K562 (cell line): Measurements from ENCODE around the gene GJC2. TPM values are rescaled to one million over a fixed set of nuclear protein-coding genes. Genes with fewer than 3 reads are reported as not detected.

Experiments used
- ATAC-seq: fragments of 200-7000 bp; cut with Tn5 transposase; 3 replicates; pipeline ENCODE4 v1.9.1; 2020; ENCODE audit warnings: moderate library complexity
- BruUV-seq: library from RNA; stranded (reverse); fragments of 400-500 nt; replicated peaks from 2 replicates; lab custom pipeline; 2021; lab: Mats Ljungman, UMichigan
- CTCF ChIA-PET: fragments of 300-600 bp; formaldehyde crosslinking; extraction: SDS; loops from one replicate; lab custom pipeline; 2021; ENCODE audit warnings: low intra/inter-chr PET ratio; lab: Yijun Ruan, JAX
- POLR2A ChIA-PET: fragments of 300-600, 350-650 bp; sonication (Branson Sonifier 250); formaldehyde crosslinking; extraction: SDS; loops from one replicate; lab custom pipeline; 2021; ENCODE audit warnings: antibody characterized with exemption, inconsistent platforms; lab: Yijun Ruan, JAX
- DNase-seq, 4 experiments: peaks; one replicate each; pipeline versions ENCODE4 v3.0.0 to v3.0.0-alpha.2; 2011 to 2018; ENCODE audit warnings: low spot score in 3 of 4, mixed read lengths in 3 of 4; ENCODE audit errors: extremely low read depth in 1 of 4
- FAIRE-seq: peaks from 2 replicates; lab custom pipeline; 2011; peaks lifted over from hg19 to GRCh38; lab: Jason Lieb, UNC
- H2AFZ ChIP-seq: 2 replicates; pipeline ENCODE4 v1.6.0; 2011; ENCODE audit warnings: low read depth, low read length, control low read depth, inconsistent platforms
- H3K27ac ChIP-seq: fragments of 200-600 bp; 3 replicates; pipeline ENCODE4 v1.8.0; 2011; ENCODE audit warnings: low read depth, mild to moderate bottlenecking, control low read depth, inconsistent platforms, low read length, moderate library complexity, mixed read lengths; ENCODE audit errors: extremely low read depth
- H3K27me3 ChIP-seq, 2 experiments: fragments of 300-600 bp in 1 of 2; 2 replicates in 1 of 2; 3 replicates in 1 of 2; pipeline versions ENCODE4 v1.6.0 to v1.8.0; 2011; ENCODE audit warnings: inconsistent platforms in 2 of 2, low read length in 2 of 2, mild to moderate bottlenecking in 1 of 2, mixed read lengths in 1 of 2, moderate library complexity in 1 of 2; ENCODE audit not compliant: control insufficient read depth in 2 of 2, insufficient read depth in 2 of 2
- H3K36me3 ChIP-seq: fragments of 300-600 bp; 3 replicates; pipeline ENCODE4 v1.8.0; 2011; ENCODE audit warnings: mild to moderate bottlenecking, low read length, inconsistent platforms; ENCODE audit not compliant: control insufficient read depth, insufficient read depth
- H3K4me1 ChIP-seq, 2 experiments: fragments of 200-600 bp in 1 of 2; replicated peaks in 1 of 2; 2 replicates in 1 of 2; 3 replicates in 1 of 2; pipeline versions ENCODE4 v1.5.1 to v1.8.0; 2011; ENCODE audit warnings: inconsistent platforms in 2 of 2, low read length in 2 of 2, mild to moderate bottlenecking in 1 of 2, mixed read lengths in 1 of 2, moderate library complexity in 1 of 2; ENCODE audit not compliant: control insufficient read depth in 2 of 2, insufficient read depth in 2 of 2
- H3K4me2 ChIP-seq: 2 replicates; pipeline ENCODE4 v1.6.1; 2011; ENCODE audit warnings: low read length, control low read depth, inconsistent platforms, mixed read lengths; ENCODE audit not compliant: insufficient read depth
- H3K4me3 ChIP-seq: fragments of 200-600 bp; sonication (generic), shearing (Covaris generic); 2 replicates; pipeline ENCODE4 v1.5.1; 2016; ENCODE audit warnings: control low read depth, inconsistent platforms
- H3K79me2 ChIP-seq: fragments of 200-600 bp; 3 replicates; pipeline ENCODE4 v1.8.0; 2011; ENCODE audit warnings: low read length, inconsistent platforms; ENCODE audit not compliant: control insufficient read depth, insufficient read depth
- H3K9ac ChIP-seq, 2 experiments: 2 replicates each; pipeline versions ENCODE4 v1.6.0 to v1.6.1; 2011; ENCODE audit warnings: low read depth in 2 of 2, low read length in 2 of 2, control low read depth in 1 of 2, inconsistent platforms in 1 of 2, mild to moderate bottlenecking in 1 of 2, mixed read lengths in 1 of 2; ENCODE audit not compliant: insufficient read depth in 1 of 2
- H3K9me1 ChIP-seq: one replicate; pipeline ENCODE4 v1.6.0; 2011; ENCODE audit warnings: inconsistent platforms, mild to moderate bottlenecking, low read length, moderate library complexity; ENCODE audit not compliant: control insufficient read depth, insufficient read depth
- H3K9me3 ChIP-seq: replicated peaks from 2 replicates; pipeline ENCODE4 v1.5.1; 2011; ENCODE audit warnings: low read depth, low read length, inconsistent platforms; ENCODE audit not compliant: control insufficient read depth, insufficient read depth
- H4K20me1 ChIP-seq: replicated peaks from 2 replicates; pipeline ENCODE4 v1.6.1; 2011; ENCODE audit warnings: low read length, inconsistent platforms, mixed read lengths; ENCODE audit not compliant: control insufficient read depth, insufficient read depth
- DMBX1 ChIP-seq: fragments of 250-450 bp; sonication (Bioruptor Pico); IDR thresholded peaks from 2 replicates; pipeline ENCODE4 v1.8.0; 2022; ENCODE audit warnings: inconsistent platforms, mild to moderate bottlenecking, moderate library complexity, borderline replicate concordance
- DNMT1 ChIP-seq: fragments of 450-650 bp; IDR thresholded peaks from 2 replicates; pipeline ENCODE4 v1.6.1; 2016; ENCODE audit warnings: antibody characterized with exemption, mild to moderate bottlenecking
- ETS2 ChIP-seq: IDR thresholded peaks from 2 replicates; pipeline ENCODE4 v1.6.1; 2016; ENCODE audit warnings: borderline replicate concordance, missing genetic modification characterization, mild to moderate bottlenecking, moderate library complexity, missing compliant biosample characterization; ENCODE audit not compliant: poor library complexity, severe bottlenecking
- GABPA ChIP-seq: fragments of 200-800 bp; sonication (Bioruptor generic); conservative IDR thresholded peaks from 2 replicates; pipeline ENCODE4 v1.6.1; 2016; ENCODE audit warnings: low read depth, missing genetic modification characterization, missing compliant biosample characterization
- KAT7 ChIP-seq: sonication (generic); formaldehyde crosslinking; IDR thresholded peaks from 2 replicates; pipeline ENCODE4 v1.8.0; 2022; ENCODE audit warnings: missing genetic modification reagents, mild to moderate bottlenecking, borderline replicate concordance
- MCM3 ChIP-seq: fragments of 450-650 bp; IDR thresholded peaks from 2 replicates; pipeline ENCODE4 v1.6.1; 2016
- MTA1 ChIP-seq: fragments of 450-650 bp; IDR thresholded peaks from 2 replicates; pipeline ENCODE4 v1.6.1; 2017; ENCODE audit warnings: borderline replicate concordance
- NFYB ChIP-seq: IDR thresholded peaks from 2 replicates; pipeline ENCODE4 v1.6.1; 2011; ENCODE audit warnings: mild to moderate bottlenecking, moderate library complexity; ENCODE audit not compliant: insufficient read length; ENCODE audit errors: extremely low read depth
- NUFIP1 ChIP-seq: fragments of 450-650 bp; IDR thresholded peaks from 2 replicates; pipeline ENCODE4 v1.6.1; 2018; ENCODE audit not compliant: partially characterized antibody
- SMARCA5 ChIP-seq: fragments of 450-650 bp; IDR thresholded peaks from 2 replicates; pipeline ENCODE4 v1.6.1; 2016
- TAF7 ChIP-seq: fragments of 450-650 bp; IDR thresholded peaks from 2 replicates; pipeline ENCODE4 v1.6.1; 2016; ENCODE audit warnings: missing genetic modification characterization, missing compliant biosample characterization
- XRCC5 ChIP-seq: fragments of 200-400 bp; formaldehyde crosslinking; IDR thresholded peaks from 2 replicates; pipeline ENCODE4 v1.6.1; 2017; ENCODE audit warnings: low read depth, mild to moderate bottlenecking, low read length
- ZNF263 ChIP-seq: sonication (generic); formaldehyde crosslinking; IDR thresholded peaks from 2 replicates; pipeline ENCODE4 v1.8.0; 2022; ENCODE audit warnings: mild to moderate bottlenecking, missing genetic modification reagents, borderline replicate concordance
- ZNF398 ChIP-seq: fragments of 250-450 bp; sonication (Bioruptor Pico); IDR thresholded peaks from 2 replicates; pipeline ENCODE4 v1.8.0; 2021; ENCODE audit warnings: moderate library complexity, mild to moderate bottlenecking, inconsistent platforms
- ZNF431 ChIP-seq: sonication (generic); formaldehyde crosslinking; IDR thresholded peaks from 2 replicates; pipeline ENCODE4 v1.8.0; 2022; ENCODE audit warnings: mild to moderate bottlenecking, missing genetic modification reagents
- WGBS: fragments of 100-300 bp; shearing (Covaris generic); methylation state at CpG from one replicate; pipeline ENCODE4 v1.1.6; 2016; ENCODE audit warnings: low coverage, mixed read lengths; ENCODE audit not compliant: insufficient coverage; ENCODE audit errors: missing lambda C conversion rate; 5-methylcytosine and 5-hydroxymethylcytosine counted together
- in situ Hi-C: fragments of 300-500 bp; cut with MboI; formaldehyde crosslinking; loops from 4 replicates; pipeline ENCODE4 v1.15.0; 2018; ENCODE audit warnings: inconsistent platforms, mixed read lengths
- intact Hi-C: fragments of 100-400 bp; cut with micrococcal nuclease; formaldehyde crosslinking; loops from 2 replicates; pipeline ENCODE4 v1.14.2; 2022
- polyA plus RNA-seq, 8 experiments: library from polyadenylated mRNA; depleted of rRNA in 4 of 8; stranded (reverse) in 5 of 8; unstranded in 3 of 8; fragments of >200 nt; fragmentation: Nextera tagmentation in 2 of 8; fragmentation: Illumina TruSeq in 1 of 8; extraction: Ambion mirVana in 2 of 8; extraction: Trizol in 1 of 8; gene quantifications; 2 replicates each; pipeline versions ENCODE4 v1.2.1 to v1.2.3, GENCODE V29; 2011 to 2014; ENCODE audit warnings: inconsistent platforms in 1 of 8, missing spikeins in 1 of 8
- total RNA-seq, 7 experiments: library from RNA; depleted of rRNA in 6 of 7; stranded (reverse); fragments of >200 nt in 6 of 7; fragmentation: Illumina TruSeq in 2 of 7; extraction: Trizol in 2 of 7; gene quantifications; 2 replicates each; pipeline versions ENCODE4 v1.2.1 to v1.2.3, GENCODE V29; 2011 to 2021; ENCODE audit warnings: low replicate concordance in 1 of 7
- TF ChIP-seq, protein P1 (sequence below): sonication (generic); formaldehyde crosslinking; IDR thresholded peaks from 2 replicates; pipeline ENCODE4 v1.9.0; 2022; ENCODE audit warnings: mild to moderate bottlenecking, missing genetic modification reagents
- TF ChIP-seq, protein P2 (sequence below): fragments of 250-450 bp; sonication (Bioruptor Pico); IDR thresholded peaks from 2 replicates; pipeline ENCODE4 v1.8.0; 2022; ENCODE audit warnings: moderate library complexity, mild to moderate bottlenecking, inconsistent platforms

The GJC2 gene
- total and polyA plus RNA-seq, 9 of the 15 experiments (the other 6 are each of a cell fraction or from before 2014, with no cell fraction given), result 0.03 to 0.62 (median 0.11) TPM; not detected in 2

- no peaks in the 10 kb centered on the region for H3K9me3 ChIP-seq
- in situ Hi-C loops (no loop called here), intact Hi-C loops (no loop called here)
- H3K36me3 ChIP-seq, result no peaks in the 10 kb centered on the region
- ChIA-PET POLR2A (interaction anchor here (0.6 to 0.9 kb wide), 2 partner anchors 16 to 30 kb away, joined by 3 to 4 read pairs; no protein-coding TSS in a partner anchor), CTCF (no interaction called here)
- no peak overlapping the region for H3K4me3 ChIP-seq
- no peak for ATAC-seq
- H4K20me1 ChIP-seq, result no peaks in the 10 kb centered on the region
- peaks cover 4% of the 10 kb centered on the region; the same call in 1 of the 3 replicates for H3K79me2 ChIP-seq
- no peak for DNase-seq
- no peak overlapping the region for H3K4me2 ChIP-seq
- no peak overlapping the region for H3K27ac ChIP-seq
- H3K9me1 ChIP-seq, result no peaks in the 10 kb centered on the region
- no peak overlapping the region for H2AFZ ChIP-seq
- no TSS peak for BruUV-seq
- no peak for FAIRE-seq
- no peak overlapping the region for H3K9ac ChIP-seq
- TF ChIP-seq ETS2 (tag) (no peak), DMBX1 (CRISPR knock-in tag) (no peak), DNMT1 (no peak), XRCC5 (no peak), MTA1 (no peak), NUFIP1 (no peak), TAF7 (tag) (no peak), NFYB (no peak), MCM3 (no peak), ZNF431 (CRISPR knock-in tag) (no peak), SMARCA5 (no peak), ZNF398 (no peak), KAT7 (no peak), ZNF263 (no peak), GABPA (no peak)
- TF ChIP-seq, protein P1, sequence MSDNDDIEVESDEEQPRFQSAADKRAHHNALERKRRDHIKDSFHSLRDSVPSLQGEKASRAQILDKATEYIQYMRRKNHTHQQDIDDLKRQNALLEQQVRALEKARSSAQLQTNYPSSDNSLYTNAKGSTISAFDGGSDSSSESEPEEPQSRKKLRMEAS (CRISPR knock-in tag), result no peak
- TF ChIP-seq, protein P2, sequence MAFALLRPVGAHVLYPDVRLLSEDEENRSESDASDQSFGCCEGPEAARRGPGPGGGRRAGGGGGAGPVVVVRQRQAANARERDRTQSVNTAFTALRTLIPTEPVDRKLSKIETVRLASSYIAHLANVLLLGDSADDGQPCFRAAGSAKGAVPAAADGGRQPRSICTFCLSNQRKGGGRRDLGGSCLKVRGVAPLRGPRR (CRISPR knock-in tag), result no peak
- H3K27me3 ChIP-seq, result no peaks in the 10 kb centered on the region
- H3K4me1 ChIP-seq, result peaks cover 5 to 11% of the 10 kb centered on the region in 2 experiments; a peak in 4 of 5 replicates
- 49% methylated on average over 3 of the region's 3 CpGs for WGBS
Observed at GRCh38 chr1:228114827-228115226, 34.9 kb upstream of the GJC2 start.
